GM12878 (cell line): ENCODE results near the gene BRSK2. TPM values are rescaled to one million over a fixed set of nuclear protein-coding genes. Genes with fewer than 3 reads are reported as not detected.

ENCODE experiments used
- ATAC-seq: fragments of 200-7000 bp; cut with Tn5 transposase; 3 replicates; pipeline ENCODE4 v1.9.1; 2020; ENCODE audit warnings: mild to moderate bottlenecking, moderate library complexity
- BruUV-seq: library from RNA; stranded (reverse); fragments of 400-500 nt; replicated peaks from 2 replicates; lab custom pipeline; 2021; lab: Mats Ljungman, UMichigan
- CTCF ChIA-PET: fragments of 300-600 bp; sonication (Branson Sonifier 250); formaldehyde crosslinking; extraction: SDS; loops from one replicate; lab custom pipeline; 2021; ENCODE audit warnings: inconsistent platforms; lab: Yijun Ruan, JAX
- POLR2A ChIA-PET: fragments of 350-600 bp; formaldehyde crosslinking; extraction: SDS; loops from one replicate; lab custom pipeline; 2021; ENCODE audit warnings: inconsistent platforms; lab: Charles Lee
- RAD21 ChIA-PET: fragments of 300-600 bp; sonication (Branson Sonifier 250); formaldehyde crosslinking; loops from one replicate; lab custom pipeline; 2023; ENCODE audit warnings: antibody characterized with exemption; ENCODE audit not compliant: unreplicated experiment; lab: Charles Lee
- SMC1A ChIA-PET: fragments of 300-600 bp; sonication (Branson Sonifier 250); formaldehyde crosslinking; loops from one replicate; lab custom pipeline; 2023; ENCODE audit not compliant: unreplicated experiment, uncharacterized antibody; lab: Charles Lee
- DNase-seq: peaks from one replicate; pipeline ENCODE4 v3.0.0-alpha.2; 2011; ENCODE audit warnings: low read depth, low spot score
- FAIRE-seq: peaks from 3 replicates; lab custom pipeline; 2011; peaks lifted over from hg19 to GRCh38; lab: Jason Lieb, UNC
- H2AFZ ChIP-seq: 2 replicates; pipeline ENCODE4 v1.6.0; 2011; ENCODE audit warnings: low read depth, low read length, control low read depth; ENCODE audit not compliant: control insufficient read depth
- H3K27ac ChIP-seq: 2 replicates; pipeline ENCODE4 v1.5.1; 2011; ENCODE audit warnings: control low read depth; ENCODE audit not compliant: control insufficient read depth, insufficient read depth
- H3K27me3 ChIP-seq, 2 experiments: replicated peaks in 1 of 2; 2 replicates each; pipeline versions ENCODE4 v1.6.0 to v1.6.1; 2011; ENCODE audit warnings: low read length in 1 of 2; ENCODE audit not compliant: control insufficient read depth in 2 of 2, insufficient read depth in 2 of 2
- H3K36me3 ChIP-seq, 2 experiments: 2 replicates each; pipeline ENCODE4 v1.5.1; 2011; ENCODE audit warnings: low read length in 1 of 2; ENCODE audit not compliant: control insufficient read depth in 2 of 2, insufficient read depth in 2 of 2
- H3K4me1 ChIP-seq: 2 replicates; pipeline ENCODE4 v1.6.1; 2011; ENCODE audit warnings: mild to moderate bottlenecking, low read length, moderate library complexity, mixed read lengths; ENCODE audit not compliant: control insufficient read depth, insufficient read depth
- H3K4me2 ChIP-seq: 2 replicates; pipeline ENCODE4 v1.6.0; 2011; ENCODE audit warnings: control low read depth; ENCODE audit not compliant: control insufficient read depth, insufficient read depth
- H3K4me3 ChIP-seq: fragments of 200-600 bp; sonication (generic); 2 replicates; pipeline ENCODE4 v1.5.1; 2016
- H3K79me2 ChIP-seq: 2 replicates; pipeline ENCODE4 v1.6.0; 2011; ENCODE audit warnings: low read length; ENCODE audit not compliant: control insufficient read depth, insufficient read depth
- H3K9ac ChIP-seq: 2 replicates; pipeline ENCODE4 v1.8.0; 2011; ENCODE audit warnings: low read length, control low read depth, mixed read lengths; ENCODE audit not compliant: control insufficient read depth, insufficient read depth
- H3K9me3 ChIP-seq: replicated peaks from 3 replicates; pipeline ENCODE4 v1.5.1; 2011; ENCODE audit warnings: mild to moderate bottlenecking, low read length; ENCODE audit not compliant: control insufficient read depth, insufficient read depth
- H4K20me1 ChIP-seq: 2 replicates; pipeline ENCODE4 v1.6.0; 2011; ENCODE audit not compliant: control insufficient read depth, insufficient read depth
- EP300 ChIP-seq, 2 experiments: fragments of 150-350 bp in 1 of 2; IDR thresholded peaks; 2 replicates each; pipeline ENCODE4 v1.6.1; 2011 to 2012; ENCODE audit warnings: low read depth in 2 of 2, low read length in 2 of 2, borderline replicate concordance in 1 of 2, improper control_type of control experiment in 1 of 2, inconsistent platforms in 1 of 2; ENCODE audit not compliant: control insufficient read depth in 1 of 2
- IRF3 ChIP-seq: fragments of 450-650 bp; IDR thresholded peaks from 2 replicates; pipeline ENCODE4 v1.6.1; 2014; ENCODE audit warnings: mild to moderate bottlenecking
- MEF2B ChIP-seq: fragments of 450-650 bp; IDR thresholded peaks from 2 replicates; pipeline ENCODE4 v1.6.1; 2018; ENCODE audit warnings: mild to moderate bottlenecking, moderate library complexity; ENCODE audit not compliant: partially characterized antibody, poor library complexity, severe bottlenecking
- NRF1 ChIP-seq: conservative IDR thresholded peaks from 2 replicates; pipeline ENCODE4 v1.6.1; 2011; ENCODE audit warnings: mild to moderate bottlenecking, low read depth, low read length, improper control_type of control experiment
- PAX5 ChIP-seq: IDR thresholded peaks from 2 replicates; pipeline ENCODE4 v1.6.1; 2011; ENCODE audit warnings: low read depth, low read length, borderline replicate concordance
- PBX3 ChIP-seq: IDR thresholded peaks from 2 replicates; pipeline ENCODE4 v1.6.1; 2011; ENCODE audit warnings: mild to moderate bottlenecking, low read depth, low read length, moderate library complexity; ENCODE audit not compliant: insufficient replicate concordance
- SIX5 ChIP-seq: IDR thresholded peaks from 2 replicates; pipeline ENCODE4 v1.6.1; 2011; ENCODE audit warnings: mild to moderate bottlenecking, low read depth, low read length, moderate library complexity; ENCODE audit not compliant: severe bottlenecking
- SMC3 ChIP-seq: IDR thresholded peaks from 2 replicates; pipeline ENCODE4 v1.6.1; 2011; ENCODE audit warnings: low read length, improper control_type of control experiment, borderline replicate concordance
- STAT3 ChIP-seq: IDR thresholded peaks from 2 replicates; pipeline ENCODE4 v1.6.1; 2011; ENCODE audit warnings: low read depth, low read length, improper control_type of control experiment
- YBX1 ChIP-seq: fragments of 450-650 bp; IDR thresholded peaks from 2 replicates; pipeline ENCODE4 v1.6.1; 2016; ENCODE audit warnings: antibody characterized with exemption
- ZBED1 ChIP-seq: IDR thresholded peaks from 2 replicates; pipeline ENCODE4 v1.6.1; 2016; ENCODE audit warnings: borderline replicate concordance
- WGBS: methylation state at CpG from one replicate; pipeline ENCODE4 v1.1.6; 2016; ENCODE audit warnings: low lambda C conversion rate; ENCODE audit not compliant: insufficient replicate concordance, insufficient coverage; ENCODE audit errors: missing lambda C conversion rate; 5-methylcytosine and 5-hydroxymethylcytosine counted together
- in situ Hi-C: fragments of 300-500 bp; cut with MboI; formaldehyde crosslinking; loops from 9 replicates; pipeline ENCODE4 v1.14.3; 2018; ENCODE audit warnings: mixed read lengths
- intact Hi-C: fragments of 100-400 bp; cut with micrococcal nuclease; formaldehyde crosslinking; loops from one replicate; pipeline ENCODE4 v1.14.2; 2022; ENCODE audit not compliant: unreplicated experiment
- polyA plus RNA-seq, 11 experiments: library from polyadenylated mRNA; depleted of rRNA in 4 of 11; unstranded in 6 of 11; stranded (reverse) in 5 of 11; fragments of >200 nt; fragmentation: Nextera tagmentation in 4 of 11; fragmentation: Illumina TruSeq in 1 of 11; extraction: Ambion mirVana in 4 of 11; extraction: Trizol in 1 of 11; gene quantifications; 1 replicate in 1 of 11; 2 replicates in 10 of 11; pipeline versions ENCODE4 v1.2.1 to v1.2.3, GENCODE V29; 2011 to 2016; ENCODE audit warnings: inconsistent platforms in 2 of 11, missing spikeins in 2 of 11, low read depth in 1 of 11
- total RNA-seq, 4 experiments: library from RNA; depleted of rRNA in 3 of 4; stranded (reverse); fragments of >200 nt in 3 of 4; fragmentation: Illumina TruSeq in 1 of 4; extraction: Trizol in 1 of 4; gene quantifications; 2 replicates each; pipeline versions ENCODE4 v1.2.1 to v1.2.3, GENCODE V29; 2013 to 2021
- TF ChIP-seq, protein P1 (sequence below): IDR thresholded peaks from 2 replicates; pipeline ENCODE4 v1.6.1; 2012; ENCODE audit warnings: improper control_type of control experiment, low read depth, low read length; ENCODE audit not compliant: insufficient replicate concordance
- TF ChIP-seq, protein P2 (sequence below): fragments of 450-650 bp; conservative IDR thresholded peaks from 2 replicates; pipeline ENCODE4 v1.6.1; 2017; ENCODE audit warnings: mild to moderate bottlenecking, moderate library complexity

Gene BRSK2
- total and polyA plus RNA-seq, 10 of the 15 experiments (the other 5 are each of a cell fraction or from before 2014, with no cell fraction given) = 0.13 TPM; not detected in 9

DNA sequence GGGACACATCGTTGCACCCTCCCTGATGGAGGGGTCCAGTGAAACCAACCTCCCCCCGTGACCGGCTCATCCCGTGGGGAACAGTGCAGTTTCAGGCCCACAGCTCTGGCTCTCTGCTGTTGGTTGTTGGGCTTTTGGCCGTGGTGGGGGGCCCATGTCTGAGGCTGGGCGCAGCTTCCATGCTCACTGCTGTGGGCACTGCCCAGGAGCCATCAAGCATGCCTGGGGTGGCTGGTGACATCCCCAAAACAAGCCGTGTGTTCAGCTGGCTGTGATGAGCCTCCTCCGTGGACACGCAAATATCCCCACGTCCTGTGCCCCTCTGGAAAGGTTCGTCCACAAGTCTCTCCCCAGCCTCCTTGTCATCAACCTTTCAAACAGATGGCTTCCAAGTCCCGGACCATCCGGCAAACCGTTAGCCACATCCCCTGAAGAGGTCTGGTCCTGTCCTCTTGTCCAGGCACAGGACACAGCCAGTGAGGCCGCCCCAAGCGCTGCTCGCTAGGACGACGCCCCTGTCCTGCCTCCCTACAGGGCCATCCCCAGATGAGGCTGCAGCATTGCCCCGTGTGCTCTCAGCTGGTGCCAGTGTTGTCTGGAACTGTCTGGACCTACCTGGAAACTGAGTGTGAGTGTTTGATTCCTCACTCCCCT, 29.4 kb upstream of the BRSK2 start:
- no peak overlapping the region for H3K9ac ChIP-seq
- H3K9me3 ChIP-seq = no peaks in the 10 kb centered on the region; the same call in 2 of the 3 replicates
- no peaks in the 10 kb centered on the region for H3K4me1 ChIP-seq
- no TSS peak for BruUV-seq
- intact Hi-C loops (no loop called here), in situ Hi-C loops (no loop called here)
- ChIA-PET POLR2A (no interaction called here), RAD21 (no interaction called here), SMC1A (no interaction called here), CTCF (no interaction called here)
- H3K36me3 ChIP-seq = no peaks in the 10 kb centered on the region
- no peak overlapping the region for H2AFZ ChIP-seq
- no peak for ATAC-seq
- no peaks in the 10 kb centered on the region for H3K79me2 ChIP-seq
- H3K27me3 ChIP-seq = no peaks in the 10 kb centered on the region
- no peak overlapping the region for H3K27ac ChIP-seq
- WGBS = 50% methylated on average over 20 of the region's 20 CpGs
- DNase-seq = no peak
- no peaks in the 10 kb centered on the region for H4K20me1 ChIP-seq
- no peak overlapping the region for H3K4me2 ChIP-seq
- no peak for FAIRE-seq
- no peak for TF ChIP-seq SMC3
- no peak for TF ChIP-seq YBX1
- no peak for TF ChIP-seq PBX3
- TF ChIP-seq PAX5 = no peak
- TF ChIP-seq IRF3 = no peak
- TF ChIP-seq EP300 (IDR thresholded peaks at IDR 0.05; ENCODE audit: borderline replicate concordance in 1 of 2, control insufficient read depth in 1 of 2, low read depth in 2 of 2, low read length in 2 of 2) = no peak
- TF ChIP-seq MEF2B = no peak
- TF ChIP-seq NRF1 = no peak
- TF ChIP-seq, protein P1, sequence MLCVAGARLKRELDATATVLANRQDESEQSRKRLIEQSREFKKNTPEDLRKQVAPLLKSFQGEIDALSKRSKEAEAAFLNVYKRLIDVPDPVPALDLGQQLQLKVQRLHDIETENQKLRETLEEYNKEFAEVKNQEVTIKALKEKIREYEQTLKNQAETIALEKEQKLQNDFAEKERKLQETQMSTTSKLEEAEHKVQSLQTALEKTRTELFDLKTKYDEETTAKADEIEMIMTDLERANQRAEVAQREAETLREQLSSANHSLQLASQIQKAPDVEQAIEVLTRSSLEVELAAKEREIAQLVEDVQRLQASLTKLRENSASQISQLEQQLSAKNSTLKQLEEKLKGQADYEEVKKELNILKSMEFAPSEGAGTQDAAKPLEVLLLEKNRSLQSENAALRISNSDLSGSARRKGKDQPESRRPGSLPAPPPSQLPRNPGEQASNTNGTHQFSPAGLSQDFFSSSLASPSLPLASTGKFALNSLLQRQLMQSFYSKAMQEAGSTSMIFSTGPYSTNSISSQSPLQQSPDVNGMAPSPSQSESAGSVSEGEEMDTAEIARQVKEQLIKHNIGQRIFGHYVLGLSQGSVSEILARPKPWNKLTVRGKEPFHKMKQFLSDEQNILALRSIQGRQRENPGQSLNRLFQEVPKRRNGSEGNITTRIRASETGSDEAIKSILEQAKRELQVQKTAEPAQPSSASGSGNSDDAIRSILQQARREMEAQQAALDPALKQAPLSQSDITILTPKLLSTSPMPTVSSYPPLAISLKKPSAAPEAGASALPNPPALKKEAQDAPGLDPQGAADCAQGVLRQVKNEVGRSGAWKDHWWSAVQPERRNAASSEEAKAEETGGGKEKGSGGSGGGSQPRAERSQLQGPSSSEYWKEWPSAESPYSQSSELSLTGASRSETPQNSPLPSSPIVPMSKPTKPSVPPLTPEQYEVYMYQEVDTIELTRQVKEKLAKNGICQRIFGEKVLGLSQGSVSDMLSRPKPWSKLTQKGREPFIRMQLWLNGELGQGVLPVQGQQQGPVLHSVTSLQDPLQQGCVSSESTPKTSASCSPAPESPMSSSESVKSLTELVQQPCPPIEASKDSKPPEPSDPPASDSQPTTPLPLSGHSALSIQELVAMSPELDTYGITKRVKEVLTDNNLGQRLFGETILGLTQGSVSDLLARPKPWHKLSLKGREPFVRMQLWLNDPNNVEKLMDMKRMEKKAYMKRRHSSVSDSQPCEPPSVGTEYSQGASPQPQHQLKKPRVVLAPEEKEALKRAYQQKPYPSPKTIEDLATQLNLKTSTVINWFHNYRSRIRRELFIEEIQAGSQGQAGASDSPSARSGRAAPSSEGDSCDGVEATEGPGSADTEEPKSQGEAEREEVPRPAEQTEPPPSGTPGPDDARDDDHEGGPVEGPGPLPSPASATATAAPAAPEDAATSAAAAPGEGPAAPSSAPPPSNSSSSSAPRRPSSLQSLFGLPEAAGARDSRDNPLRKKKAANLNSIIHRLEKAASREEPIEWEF = no peak
- no peak for TF ChIP-seq SIX5
- TF ChIP-seq, protein P2, sequence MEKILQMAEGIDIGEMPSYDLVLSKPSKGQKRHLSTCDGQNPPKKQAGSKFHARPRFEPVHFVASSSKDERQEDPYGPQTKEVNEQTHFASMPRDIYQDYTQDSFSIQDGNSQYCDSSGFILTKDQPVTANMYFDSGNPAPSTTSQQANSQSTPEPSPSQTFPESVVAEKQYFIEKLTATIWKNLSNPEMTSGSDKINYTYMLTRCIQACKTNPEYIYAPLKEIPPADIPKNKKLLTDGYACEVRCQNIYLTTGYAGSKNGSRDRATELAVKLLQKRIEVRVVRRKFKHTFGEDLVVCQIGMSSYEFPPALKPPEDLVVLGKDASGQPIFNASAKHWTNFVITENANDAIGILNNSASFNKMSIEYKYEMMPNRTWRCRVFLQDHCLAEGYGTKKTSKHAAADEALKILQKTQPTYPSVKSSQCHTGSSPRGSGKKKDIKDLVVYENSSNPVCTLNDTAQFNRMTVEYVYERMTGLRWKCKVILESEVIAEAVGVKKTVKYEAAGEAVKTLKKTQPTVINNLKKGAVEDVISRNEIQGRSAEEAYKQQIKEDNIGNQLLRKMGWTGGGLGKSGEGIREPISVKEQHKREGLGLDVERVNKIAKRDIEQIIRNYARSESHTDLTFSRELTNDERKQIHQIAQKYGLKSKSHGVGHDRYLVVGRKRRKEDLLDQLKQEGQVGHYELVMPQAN = no peak
- TF ChIP-seq STAT3 = no peak
- TF ChIP-seq ZBED1 = no peak
- TF ChIP-seq, all 136 proteins: peak for 0
- no peak overlapping the region for H3K4me3 ChIP-seq
